ENCODE measurements around the gene ADH7.
"Not testable (repeated sequence)": the region's sequence is repeated elsewhere in the genome, so short reads cannot be mapped to it uniquely, and the experiment has no call there.

ADH7 gene

DNA sequence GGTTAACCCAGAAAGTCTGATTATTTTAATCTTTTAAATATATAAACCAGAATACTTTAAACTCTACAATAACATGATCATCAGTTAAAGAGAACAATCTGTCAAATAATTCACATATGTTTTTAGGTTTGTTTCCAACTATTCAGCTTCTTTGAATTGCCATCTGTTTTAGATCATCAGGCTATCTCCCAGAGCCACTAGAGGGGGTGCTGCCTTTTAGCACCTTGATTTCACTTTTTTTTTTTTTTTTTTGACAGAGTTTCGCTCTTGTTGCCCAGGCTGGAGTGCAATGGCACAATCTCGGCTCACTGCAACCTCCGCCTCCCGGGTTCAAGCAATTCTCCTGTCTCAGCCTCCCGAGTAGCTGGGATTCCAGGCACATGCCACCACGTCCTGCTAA lies 57.8 kb downstream of the ADH7 start:
- DNase-seq = not testable (repeated sequence)

DNA sequence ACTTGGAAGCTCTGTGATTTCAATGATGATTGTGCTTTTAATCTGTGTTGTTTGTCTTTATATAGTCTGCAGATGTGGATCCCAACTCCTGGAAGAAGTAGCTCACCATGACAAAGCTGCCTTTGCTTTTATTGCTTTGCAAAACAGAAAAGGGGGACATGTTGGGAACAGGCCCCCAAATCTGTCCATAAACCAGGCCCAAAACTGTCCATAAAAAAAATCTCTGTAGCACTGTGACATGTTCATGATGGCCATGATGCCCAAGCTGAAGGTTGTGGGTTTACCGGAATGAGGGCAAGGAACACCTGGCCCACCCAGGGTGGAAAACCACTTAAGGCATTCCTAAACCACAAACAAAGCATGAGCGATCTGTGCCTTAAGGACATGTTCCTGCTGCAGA lies 62.7 kb downstream of the ADH7 start:
- not testable (repeated sequence) for DNase-seq

DNA sequence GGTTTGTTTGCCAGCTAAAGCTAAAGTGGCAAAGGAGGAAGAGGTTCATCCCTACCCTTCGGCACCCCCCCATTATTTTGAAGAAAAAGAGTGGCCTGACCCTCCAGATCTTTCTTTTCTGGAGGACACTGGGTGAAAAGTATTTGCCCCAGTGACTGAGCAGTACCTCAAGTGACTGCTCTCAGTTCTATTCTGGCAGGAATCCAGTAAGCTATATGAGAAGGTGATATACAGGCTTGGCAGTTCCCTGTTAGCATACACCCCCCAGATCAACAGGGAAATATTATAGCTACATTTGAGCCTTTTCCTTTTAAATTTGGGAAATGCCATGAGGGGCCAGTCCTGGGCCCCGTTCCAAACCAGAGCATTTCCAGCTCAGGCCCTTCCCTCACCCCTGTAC lies 67.3 kb downstream of the ADH7 start:
- DNase-seq = not testable (repeated sequence)

DNA sequence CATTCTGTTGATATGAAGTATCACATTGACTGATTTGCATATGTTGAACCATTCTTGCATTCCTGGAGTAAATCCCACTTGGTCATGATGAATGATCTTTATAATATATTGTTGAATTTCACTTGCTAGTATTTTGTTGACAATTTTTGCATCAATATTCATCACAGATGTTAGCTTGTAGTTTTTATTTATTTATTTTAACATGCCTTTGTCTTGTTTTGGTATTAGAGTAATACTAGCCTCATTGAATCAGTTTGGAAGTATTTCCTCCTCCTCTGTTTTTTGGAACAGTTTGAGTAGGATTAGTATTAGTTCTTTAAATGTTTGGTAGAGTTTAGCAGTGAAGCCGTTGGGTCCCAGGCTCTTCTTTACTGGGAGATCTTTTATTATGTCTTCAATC lies 68.7 kb downstream of the ADH7 start:
- DNase-seq = no peak

DNA sequence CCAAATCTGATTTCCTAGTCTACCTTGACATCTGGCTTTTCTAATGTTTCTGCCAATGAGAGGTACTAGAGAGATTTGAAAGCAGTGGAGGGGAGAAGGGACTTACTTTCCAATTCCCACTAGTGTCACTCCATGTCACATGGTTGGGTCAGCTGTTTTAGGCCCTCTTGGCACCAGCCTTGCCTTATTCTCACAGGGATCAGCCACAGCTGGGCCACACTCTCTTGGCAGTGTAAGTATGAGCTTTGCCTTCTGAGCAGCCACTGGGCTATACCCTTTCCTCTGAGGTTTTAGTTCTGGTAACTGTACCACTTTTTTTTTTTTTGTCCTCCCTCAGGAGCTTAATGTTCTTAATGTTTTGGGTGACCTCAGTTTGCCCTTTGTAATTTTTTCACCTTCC lies 72.4 kb downstream of the ADH7 start:
- no peak for DNase-seq

Measured in NCI-H1930 (cell line).